Activated CD4-positive, alpha-beta T cell treated with anti-CD3 and anti-CD28 coated beads, Interleukin-2, Interleukin-4, amounts not matched to agents 100 ng/mL and 50 ng/mL, durations not matched to agents 16 hours and 8 hours (primary cell): Measurements from ENCODE around the gene SERPINB8.
A peak's percentile ranks its signal among the peaks of the same experiment; 100 is the strongest.

Experiments
- DNase-seq: peaks from one replicate; pipeline ENCODE4 v3.0.0-alpha.2; 2020; ENCODE audit warnings: low spot score

Gene SERPINB8

GRCh38 chr18:64017870-64018269, 48.0 kb downstream of the SERPINB8 start:
- DNase-seq, result peak; percentile 14

GRCh38 chr18:64019922-64020756, 50.3 kb downstream of the SERPINB8 start:
- DNase-seq, result no peak

- no peak for DNase-seq
These were observed 56.5 kb downstream of the SERPINB8 start for GRCh38 chr18:64026350-64026749.

DNA sequence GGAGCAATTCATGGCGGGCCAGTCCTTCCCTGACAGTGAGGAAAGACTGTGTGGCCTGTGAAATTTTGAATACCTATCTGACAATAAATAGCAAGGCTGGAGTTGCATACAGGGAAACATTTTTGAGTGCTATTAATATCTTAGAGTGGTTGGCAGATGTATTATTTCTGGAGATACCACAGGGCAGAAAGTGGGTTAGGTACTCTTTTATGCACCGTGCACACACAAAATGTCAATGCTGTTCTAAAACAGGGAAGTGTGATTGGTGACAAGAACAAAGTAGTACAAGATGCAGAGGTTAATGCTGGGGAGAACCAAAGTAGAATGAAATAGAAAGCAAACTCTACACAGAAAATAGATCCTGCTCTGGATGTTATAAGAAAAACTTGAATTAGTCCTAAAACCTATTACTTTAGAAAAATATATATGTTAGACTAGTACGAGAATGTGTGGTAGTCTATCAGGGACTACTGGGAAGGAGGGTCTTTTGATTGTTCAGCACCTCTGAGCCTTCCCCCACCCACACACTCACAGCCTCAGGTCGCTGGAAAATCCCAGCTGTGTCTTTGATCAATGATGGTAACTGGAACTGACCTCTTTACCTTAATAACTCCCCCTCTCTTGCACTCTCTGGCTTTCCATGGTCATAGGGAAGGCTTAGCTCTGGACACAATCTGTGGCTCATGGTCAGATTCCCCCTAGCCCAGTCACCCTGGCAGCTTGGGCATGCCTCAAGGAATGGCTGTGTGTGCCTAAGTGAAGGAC, 58.2 kb downstream of the SERPINB8 start:
- DNase-seq, result no peak

GRCh38 chr18:64029096-64029495, 59.2 kb downstream of the SERPINB8 start:
- DNase-seq, result no peak

DNA sequence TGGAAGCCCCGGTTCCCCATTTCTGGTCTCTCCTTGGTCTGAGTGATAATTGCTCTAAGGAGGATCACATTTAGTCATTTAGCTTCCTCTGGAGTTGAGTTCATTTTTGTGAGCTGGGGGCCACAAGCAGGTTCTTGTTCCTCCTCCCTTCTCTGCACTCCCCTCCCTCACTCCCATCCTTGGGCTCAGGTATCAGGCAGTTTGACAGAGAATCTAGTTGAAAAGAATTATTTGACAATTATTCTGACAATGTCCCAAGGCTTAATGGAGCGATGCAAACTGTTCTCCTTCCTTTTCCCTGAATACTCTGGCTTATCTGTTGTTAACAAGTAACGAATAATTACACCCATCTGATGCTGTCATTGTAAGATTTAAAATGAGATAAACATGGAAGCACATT, 61.5 kb downstream of the SERPINB8 start:
- DNase-seq, result no peak

DNA sequence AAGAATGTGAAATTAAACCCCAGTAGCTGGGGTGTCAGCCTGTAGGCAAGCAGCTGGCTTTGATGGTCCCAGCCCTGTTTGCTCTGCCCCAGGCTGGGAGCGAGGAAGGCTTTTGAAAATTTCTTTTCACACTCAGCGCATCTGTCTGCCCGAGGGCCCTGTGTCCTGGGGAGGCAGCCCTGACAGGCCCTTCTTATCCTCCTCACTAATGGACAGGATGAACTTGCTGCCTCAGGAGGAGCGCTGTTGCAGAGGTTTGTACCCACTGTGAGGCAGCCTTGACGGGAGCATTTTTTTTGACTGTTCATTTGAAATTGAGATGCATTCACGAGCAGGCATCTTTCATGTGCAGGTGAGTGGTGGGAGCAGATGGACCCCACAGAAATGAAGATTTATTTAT, 62.4 kb downstream of the SERPINB8 start:
- DNase-seq, result no peak

GRCh38 chr18:64037812-64038414, 68.0 kb downstream of the SERPINB8 start:
- DNase-seq, result peak; percentile 32
